ENCODE data around the gene EP300. TPM values are rescaled to one million over a fixed set of nuclear protein-coding genes. Genes with fewer than 3 reads are reported as not detected.

EP300 gene
- total RNA-seq, 1 donor from 2014 or later: 57.9 TPM

DNA sequence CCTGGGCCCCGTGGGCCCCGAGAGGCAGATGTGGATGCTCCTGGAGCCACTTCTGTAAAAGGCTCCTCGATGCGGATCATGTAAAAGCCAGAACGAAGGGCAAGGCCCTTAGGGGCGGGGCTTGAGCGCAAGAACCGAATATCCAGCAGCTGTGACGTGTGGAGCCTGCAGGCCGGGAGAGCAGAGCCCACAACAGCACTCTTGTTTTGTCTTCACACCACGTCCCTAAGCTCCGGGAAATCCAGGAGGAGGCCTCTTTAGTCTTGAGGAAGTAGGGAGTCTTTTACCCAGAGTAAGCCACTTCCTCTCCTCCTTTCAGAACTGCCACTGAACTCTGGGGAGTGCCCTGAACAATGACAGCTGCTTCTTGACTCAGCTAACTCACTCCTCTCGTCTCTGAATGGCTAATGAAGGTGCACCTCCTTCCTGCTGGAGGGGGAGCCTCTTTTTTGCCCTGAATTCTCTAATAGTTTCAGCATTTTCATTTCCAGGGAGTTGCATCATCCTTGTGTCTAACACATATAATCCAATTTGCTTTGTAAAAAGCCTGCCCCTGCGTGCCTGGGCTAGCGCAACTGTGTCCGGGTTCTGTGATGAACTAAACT is 125.3 kb downstream of the EP300 start:
- H3K9ac ChIP-seq (ENCODE audit: low read depth in 1 of 3, low read length in 3 of 3): peak overlapping the region in 2 of 3 donors; percentile 45 to 57
- H3K4me3 ChIP-seq (ENCODE audit: low read length in 3 of 3): peak overlapping the region in 2 of 3 donors; percentile 14 to 23

DNA sequence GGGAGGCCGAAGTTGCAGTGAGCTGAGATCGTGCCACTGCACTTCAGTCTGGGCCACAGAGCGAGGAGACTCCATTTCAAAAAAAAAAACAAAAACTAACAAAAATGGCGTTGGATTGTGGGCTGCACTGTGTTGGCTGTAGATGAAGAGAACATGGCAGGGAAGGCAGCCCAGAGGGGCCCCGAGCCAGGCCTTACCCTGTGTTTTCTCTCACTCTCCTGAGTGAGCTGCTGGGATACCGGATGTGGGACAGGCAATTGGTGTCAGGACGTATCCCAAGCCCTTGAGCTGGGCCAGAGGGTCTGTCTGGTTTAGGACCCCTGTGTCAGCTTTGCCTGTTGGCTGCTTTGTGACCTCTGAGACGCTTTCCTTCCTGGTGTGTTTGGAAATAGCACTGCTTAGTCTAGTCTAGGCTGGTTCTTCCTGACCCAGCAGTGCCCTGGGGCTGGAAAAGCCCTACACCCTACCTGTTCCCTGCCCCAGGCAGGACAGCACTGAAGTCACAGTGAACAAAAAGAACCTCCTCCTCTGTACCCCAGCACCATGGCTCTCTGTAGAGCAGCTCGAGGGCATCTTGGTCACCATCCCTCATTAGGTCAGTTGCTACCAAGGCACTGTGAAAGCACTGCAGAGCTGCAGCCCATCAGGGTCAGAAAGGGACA is 130.6 kb downstream of the EP300 start:
- Histone ChIP-seq H3K4me3 (ENCODE audit: low read length in 3 of 3) (no peak overlapping the region), H3K27ac (ENCODE audit: low read depth, low read length) (no peak overlapping the region), H3K36me3 (ENCODE audit: control insufficient read depth in 3 of 3, insufficient read depth in 3 of 3, low read length in 3 of 3) (peaks cover 64 to 78% (median 69%) of the 10 kb centered on the region in 3 donors), H3K4me1 (ENCODE audit: control insufficient read depth in 3 of 3, insufficient read depth in 3 of 3, low read length in 3 of 3) (peaks cover under 1 to 2% (median under 1%) of the 10 kb centered on the region in 3 donors), H3K9me3 (ENCODE audit: control insufficient read depth in 3 of 3, low read length in 3 of 3) (no peaks in the 10 kb centered on the region), H3K9ac (ENCODE audit: low read depth in 1 of 3, low read length in 3 of 3) (no peak overlapping the region), H3K27me3 (ENCODE audit: control insufficient read depth in 3 of 3, insufficient read depth in 3 of 3, low read length in 3 of 3) (no peaks in the 10 kb centered on the region)

More for the DNA sequence above, 125.3 kb downstream of the EP300 start:
- Histone ChIP-seq H3K4me1 (ENCODE audit: control insufficient read depth in 3 of 3, insufficient read depth in 3 of 3, low read length in 3 of 3) (peaks cover 12 to 15% (median 14%) of the 10 kb centered on the region in 3 donors), H3K9me3 (ENCODE audit: control insufficient read depth in 3 of 3, low read length in 3 of 3) (no peaks in the 10 kb centered on the region), H3K27ac (ENCODE audit: low read depth, low read length) (peak overlapping the region; percentile 72), H3K27me3 (ENCODE audit: control insufficient read depth in 3 of 3, insufficient read depth in 3 of 3, low read length in 3 of 3) (no peaks in the 10 kb centered on the region), H3K36me3 (ENCODE audit: control insufficient read depth in 3 of 3, insufficient read depth in 3 of 3, low read length in 3 of 3) (peaks cover 28 to 47% (median 39%) of the 10 kb centered on the region in 3 donors)

DNA sequence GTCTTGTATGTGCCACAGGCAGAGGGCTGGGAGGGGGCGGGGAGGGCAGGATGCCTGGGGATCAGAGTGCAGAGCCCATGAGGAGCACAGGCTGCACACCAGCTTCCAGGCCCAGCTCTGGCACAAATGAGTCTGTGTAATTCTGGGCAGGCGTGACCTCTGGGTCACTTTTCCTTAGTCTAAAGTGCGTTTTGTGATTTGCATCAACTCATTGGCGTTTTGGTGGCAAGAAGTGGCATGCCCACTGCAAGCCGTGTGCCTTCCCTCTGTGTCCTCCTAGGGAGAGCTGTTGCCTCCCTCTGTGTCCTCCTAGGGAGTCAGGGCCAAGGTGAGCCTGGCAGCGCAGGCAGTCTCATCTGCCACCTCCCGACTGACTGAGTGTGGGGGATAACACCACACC is 131.1 kb downstream of the EP300 start:
- Histone ChIP-seq H3K27ac (ENCODE audit: low read depth, low read length) (no peak overlapping the region), H3K4me3 (ENCODE audit: low read length in 3 of 3) (no peak overlapping the region), H3K27me3 (ENCODE audit: control insufficient read depth in 3 of 3, insufficient read depth in 3 of 3, low read length in 3 of 3) (no peaks in the 10 kb centered on the region), H3K36me3 (ENCODE audit: control insufficient read depth in 3 of 3, insufficient read depth in 3 of 3, low read length in 3 of 3) (peaks cover 66 to 82% (median 72%) of the 10 kb centered on the region in 3 donors), H3K9ac (ENCODE audit: low read depth in 1 of 3, low read length in 3 of 3) (no peak overlapping the region), H3K4me1 (ENCODE audit: control insufficient read depth in 3 of 3, insufficient read depth in 3 of 3, low read length in 3 of 3) (no peaks in the 10 kb centered on the region), H3K9me3 (ENCODE audit: control insufficient read depth in 3 of 3, low read length in 3 of 3) (no peaks in the 10 kb centered on the region)

DNA sequence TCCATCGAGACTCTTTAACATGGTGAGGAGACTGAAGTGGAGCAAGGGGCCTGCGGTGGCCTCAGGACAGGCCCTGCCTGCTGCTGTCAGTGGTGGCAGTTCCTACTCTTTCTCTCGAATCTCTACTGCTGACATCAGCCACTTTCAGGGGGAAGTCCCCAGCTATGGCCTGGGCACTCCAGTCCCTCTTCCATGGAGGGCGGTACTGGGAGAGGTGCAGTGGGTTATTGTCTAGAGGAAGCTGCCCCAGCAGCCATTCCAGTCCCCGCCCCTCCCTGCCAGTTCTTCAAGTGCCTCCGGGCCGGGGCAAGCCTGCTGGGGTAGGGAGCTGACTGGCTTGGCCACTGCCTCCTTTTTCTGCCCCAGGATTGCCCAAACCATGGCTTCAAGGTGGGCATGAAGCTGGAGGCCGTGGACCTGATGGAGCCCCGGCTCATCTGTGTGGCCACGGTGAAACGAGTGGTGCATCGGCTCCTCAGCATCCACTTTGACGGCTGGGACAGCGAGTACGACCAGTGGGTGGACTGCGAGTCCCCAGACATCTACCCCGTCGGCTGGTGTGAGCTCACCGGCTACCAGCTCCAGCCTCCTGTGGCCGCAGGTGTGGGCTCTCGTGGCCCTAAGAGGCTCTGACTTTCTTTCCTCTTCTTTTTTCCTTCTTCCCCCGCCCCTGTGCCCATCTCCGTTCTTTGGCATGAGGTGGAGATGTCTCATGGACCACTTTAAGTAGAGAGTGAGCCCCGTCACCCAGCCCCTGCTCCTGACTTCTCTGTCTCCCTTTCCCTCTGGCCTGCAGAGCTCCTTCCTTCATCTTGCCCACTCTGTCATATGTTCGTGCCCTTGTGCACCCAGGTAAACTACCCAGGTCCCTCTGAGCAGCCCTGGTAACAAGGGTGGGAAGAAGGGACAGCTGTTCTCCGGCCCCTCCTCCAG is 134.6 kb downstream of the EP300 start:
- Histone ChIP-seq H3K9me3 (ENCODE audit: control insufficient read depth in 3 of 3, low read length in 3 of 3) (no peaks in the 10 kb centered on the region), H3K4me1 (ENCODE audit: control insufficient read depth in 3 of 3, insufficient read depth in 3 of 3, low read length in 3 of 3) (peaks cover 0 to 5% (median 0%) of the 10 kb centered on the region in 3 donors), H3K36me3 (ENCODE audit: control insufficient read depth in 3 of 3, insufficient read depth in 3 of 3, low read length in 3 of 3) (peaks cover 59 to 69% (median 61%) of the 10 kb centered on the region in 3 donors), H3K9ac (ENCODE audit: low read depth in 1 of 3, low read length in 3 of 3) (no peak overlapping the region), H3K27ac (ENCODE audit: low read depth, low read length) (no peak overlapping the region), H3K27me3 (ENCODE audit: control insufficient read depth in 3 of 3, insufficient read depth in 3 of 3, low read length in 3 of 3) (no peaks in the 10 kb centered on the region), H3K4me3 (ENCODE audit: low read length in 3 of 3) (no peak overlapping the region)

DNA sequence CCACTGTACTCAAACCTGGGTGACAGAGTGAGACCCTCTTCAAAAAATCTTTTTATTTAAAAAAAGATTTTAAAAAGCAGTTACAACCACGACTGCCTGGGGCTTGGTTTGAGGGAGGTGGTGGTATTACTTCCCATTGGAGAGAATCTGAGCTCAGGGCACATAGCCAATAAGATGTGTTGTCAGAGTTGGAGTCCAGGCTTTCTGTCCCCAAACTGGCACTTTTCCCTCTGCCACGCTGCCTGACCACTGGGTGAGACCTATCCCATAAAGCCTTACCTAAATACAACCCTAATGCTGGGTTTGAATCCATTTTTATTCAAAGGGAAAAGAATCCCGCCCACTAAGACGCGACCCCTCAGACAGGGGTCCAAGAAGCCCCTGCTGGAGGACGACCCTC is 136.8 kb downstream of the EP300 start:
- H3K9ac ChIP-seq (ENCODE audit: low read depth in 1 of 3, low read length in 3 of 3): no peak overlapping the region
- no peak overlapping the region for H3K27ac ChIP-seq (ENCODE audit: low read depth, low read length)
- H3K4me1 ChIP-seq (ENCODE audit: control insufficient read depth in 3 of 3, insufficient read depth in 3 of 3, low read length in 3 of 3): peaks cover 0 to 8% (median 0%) of the 10 kb centered on the region in 3 donors
- no peaks in the 10 kb centered on the region for H3K27me3 ChIP-seq (ENCODE audit: control insufficient read depth in 3 of 3, insufficient read depth in 3 of 3, low read length in 3 of 3)
- no peak overlapping the region for H3K4me3 ChIP-seq (ENCODE audit: low read length in 3 of 3)
- no peaks in the 10 kb centered on the region for H3K9me3 ChIP-seq (ENCODE audit: control insufficient read depth in 3 of 3, low read length in 3 of 3)
- H3K36me3 ChIP-seq (ENCODE audit: control insufficient read depth in 3 of 3, insufficient read depth in 3 of 3, low read length in 3 of 3): peaks cover 39 to 48% (median 45%) of the 10 kb centered on the region in 3 donors

Small RNA genes lying within 50 kb of the gene (small RNA-seq; reads per million reads assigned to genes)
- gene RF00019: not detected
- gene RNU6-375P: not detected

Other genes with a start within 250 kb of the EP300 start
- 203 TPM for gene ST13, start 236.0 kb upstream of the EP300 start, total RNA-seq
- gene XPNPEP3, start 235.4 kb upstream of the EP300 start, total RNA-seq: 8.9 TPM
- not detected for gene DNAJB7, start 230.5 kb upstream of the EP300 start, total RNA-seq
- 96.0 TPM for gene RBX1, start 141.2 kb upstream of the EP300 start, total RNA-seq
- gene L3MBTL2, start 112.7 kb downstream of the EP300 start, total RNA-seq: 9.4 TPM
- 2.1 TPM for gene CHADL, start 148.3 kb downstream of the EP300 start, total RNA-seq
- 10.4 TPM for gene RANGAP1, start 193.6 kb downstream of the EP300 start, total RNA-seq
- 20.4 TPM for gene ZC3H7B, start 208.9 kb downstream of the EP300 start, total RNA-seq